H1 (cell line): ENCODE measurements around the gene UNC79. TPM values are rescaled to one million over a fixed set of nuclear protein-coding genes. Genes with fewer than 3 reads are reported as not detected.

ENCODE experiments used
- CTCF ChIA-PET: fragments of 300-600 bp; sonication (Branson Sonifier 250); formaldehyde crosslinking; loops from one replicate; lab custom pipeline; 2021; ENCODE audit not compliant: partially characterized antibody; lab: Charles Lee
- POLR2A ChIA-PET: fragments of 300-600 bp; sonication (Branson Sonifier 250); formaldehyde crosslinking; loops from one replicate; lab custom pipeline; 2021; ENCODE audit warnings: inconsistent platforms; ENCODE audit not compliant: partially characterized antibody; lab: Charles Lee
- DNase-seq, 2 experiments: peaks; one replicate each; pipeline versions ENCODE4 v3.0.0 to v3.0.0-alpha.2; 2010 to 2022; ENCODE audit warnings: low spot score in 2 of 2, low read depth in 1 of 2, mixed read lengths in 1 of 2
- FAIRE-seq: peaks from 2 replicates; lab custom pipeline; 2011; peaks lifted over from hg19 to GRCh38; lab: Jason Lieb, UNC
- H2AFZ ChIP-seq: 2 replicates; pipeline ENCODE4 v1.8.1; 2012; ENCODE audit warnings: low read length, inconsistent platforms
- H2AK5ac ChIP-seq: 2 replicates; pipeline ENCODE4 v1.6.1; 2013; ENCODE audit warnings: low read depth, low read length
- H2BK120ac ChIP-seq: replicated peaks from 2 replicates; pipeline ENCODE3; 2013; ENCODE audit warnings: low read depth, low read length, inconsistent platforms
- H2BK12ac ChIP-seq: 2 replicates; pipeline ENCODE4 v1.6.1; 2013; ENCODE audit warnings: low read depth, low read length
- H2BK15ac ChIP-seq: 2 replicates; pipeline ENCODE4 v1.6.1; 2013; ENCODE audit warnings: low read length
- H2BK20ac ChIP-seq: 2 replicates; pipeline ENCODE4 v1.6.1; 2013; ENCODE audit warnings: low read length
- H2BK5ac ChIP-seq: 2 replicates; pipeline ENCODE4 v1.6.1; 2013; ENCODE audit warnings: low read depth, low read length
- H3K14ac ChIP-seq: 2 replicates; pipeline ENCODE4 v1.6.1; 2013; ENCODE audit warnings: inconsistent platforms; ENCODE audit not compliant: insufficient read length
- H3K18ac ChIP-seq: 2 replicates; pipeline ENCODE4 v1.6.1; 2013; ENCODE audit warnings: low read length; ENCODE audit errors: extremely low read depth
- H3K23ac ChIP-seq: 2 replicates; pipeline ENCODE4 v1.6.1; 2013; ENCODE audit warnings: inconsistent platforms; ENCODE audit not compliant: insufficient read length
- H3K23me2 ChIP-seq: 2 replicates; pipeline ENCODE4 v1.6.1; 2013; ENCODE audit warnings: low read depth, low read length
- H3K27ac ChIP-seq: 2 replicates; pipeline ENCODE4 v1.6.1; 2011; ENCODE audit warnings: low read depth, low read length, inconsistent platforms
- H3K27me3 ChIP-seq, 4 experiments: replicated peaks in 1 of 4; 1 replicate in 1 of 4; 2 replicates in 3 of 4; pipeline versions ENCODE4 v1.6.1 to v1.8.1; 2011 to 2013; ENCODE audit warnings: low read length in 3 of 4, mild to moderate bottlenecking in 3 of 4, inconsistent platforms in 2 of 4, mixed read lengths in 2 of 4, moderate library complexity in 1 of 4; ENCODE audit not compliant: control insufficient read depth in 3 of 4, insufficient read depth in 3 of 4; ENCODE audit errors: extremely low read depth in 1 of 4
- H3K36me3 ChIP-seq, 4 experiments: 2 replicates each; pipeline versions ENCODE4 v1.6.1 to v1.8.1; 2011 to 2013; ENCODE audit warnings: mild to moderate bottlenecking in 4 of 4, low read length in 3 of 4, moderate library complexity in 2 of 4, control low read depth in 1 of 4, inconsistent platforms in 1 of 4; ENCODE audit not compliant: insufficient read depth in 4 of 4, control insufficient read depth in 2 of 4
- H3K4ac ChIP-seq: replicated peaks from 2 replicates; pipeline ENCODE3; 2013; ENCODE audit warnings: low read length, low read depth, mixed read lengths, inconsistent platforms; ENCODE audit not compliant: insufficient read length
- H3K4me1 ChIP-seq, 4 experiments: replicated peaks in 1 of 4; 1 replicate in 1 of 4; 2 replicates in 3 of 4; pipeline versions ENCODE4 v1.6.1 to v1.8.1; 2011 to 2013; ENCODE audit warnings: low read length in 3 of 4, inconsistent platforms in 2 of 4, mixed read lengths in 1 of 4; ENCODE audit not compliant: insufficient read depth in 4 of 4, control insufficient read depth in 3 of 4
- H3K4me2 ChIP-seq, 2 experiments: 2 replicates each; pipeline versions ENCODE4 v1.6.1 to v1.8.1; 2011 to 2013; ENCODE audit warnings: low read depth in 2 of 2, low read length in 2 of 2, control low read depth in 1 of 2, inconsistent platforms in 1 of 2, mild to moderate bottlenecking in 1 of 2; ENCODE audit not compliant: insufficient read depth in 1 of 2
- H3K4me3 ChIP-seq, 4 experiments: fragments of 200-600, 300-600 bp in 1 of 4; sonication (generic), shearing (Covaris generic), sonication (Bioruptor Twin) in 1 of 4; 2 replicates each; pipeline versions ENCODE4 v1.5.1 to v1.8.1; 2011 to 2016; ENCODE audit warnings: low read length in 4 of 4, low read depth in 3 of 4, control low read depth in 2 of 4, inconsistent platforms in 2 of 4, mild to moderate bottlenecking in 2 of 4, mixed read lengths in 1 of 4, moderate library complexity in 1 of 4; ENCODE audit not compliant: insufficient read depth in 2 of 4; ENCODE audit errors: extremely low read depth in 1 of 4
- H3K56ac ChIP-seq: replicated peaks from 2 replicates; pipeline ENCODE3; 2013; ENCODE audit warnings: low read depth, mild to moderate bottlenecking, mixed read lengths, low read length, inconsistent platforms; ENCODE audit not compliant: insufficient read length
- H3K79me1 ChIP-seq: 2 replicates; pipeline ENCODE4 v1.6.1; 2013; ENCODE audit warnings: low read depth, low read length, control low read depth
- H3K79me2 ChIP-seq, 2 experiments: 2 replicates each; pipeline versions ENCODE4 v1.6.1 to v1.8.1; 2012 to 2013; ENCODE audit warnings: low read length in 2 of 2, mild to moderate bottlenecking in 2 of 2, inconsistent platforms in 1 of 2; ENCODE audit not compliant: insufficient read depth in 2 of 2, control insufficient read depth in 1 of 2
- H3K9ac ChIP-seq, 4 experiments: replicated peaks in 1 of 4; 1 replicate in 1 of 4; 2 replicates in 3 of 4; pipeline versions ENCODE4 v1.6.1 to v1.8.1; 2011 to 2013; ENCODE audit warnings: low read depth in 3 of 4, low read length in 3 of 4, control low read depth in 2 of 4, mild to moderate bottlenecking in 2 of 4, moderate library complexity in 2 of 4, inconsistent platforms in 1 of 4; ENCODE audit errors: extremely low read depth in 1 of 4
- H3K9me3 ChIP-seq, 2 experiments: 2 replicates each; pipeline versions ENCODE4 v1.6.1 to v1.8.1; 2012 to 2013; ENCODE audit warnings: mild to moderate bottlenecking in 2 of 2, moderate library complexity in 2 of 2, control low read depth in 1 of 2, inconsistent platforms in 1 of 2, low read depth in 1 of 2, low read length in 1 of 2, mixed read lengths in 1 of 2; ENCODE audit not compliant: insufficient read depth in 2 of 2
- H4K20me1 ChIP-seq, 2 experiments: replicated peaks in 1 of 2; 2 replicates each; pipeline versions ENCODE3 to v1.8.1; 2011 to 2013; ENCODE audit warnings: inconsistent platforms in 2 of 2, low read length in 2 of 2, mild to moderate bottlenecking in 1 of 2; ENCODE audit not compliant: insufficient read depth in 2 of 2, control insufficient read depth in 1 of 2
- H4K5ac ChIP-seq: 2 replicates; pipeline ENCODE4 v1.6.1; 2013; ENCODE audit warnings: low read length, low read depth, mixed read lengths, inconsistent platforms; ENCODE audit not compliant: insufficient read length
- H4K8ac ChIP-seq: 2 replicates; pipeline ENCODE4 v1.8.0; 2013; ENCODE audit warnings: mild to moderate bottlenecking, moderate library complexity, low read length, inconsistent platforms; ENCODE audit not compliant: insufficient read depth; ENCODE audit errors: extremely low read depth
- H4K91ac ChIP-seq: replicated peaks from 2 replicates; pipeline ENCODE3; 2013; ENCODE audit warnings: low read length, mixed read lengths, inconsistent platforms; ENCODE audit not compliant: insufficient read length
- ASH2L ChIP-seq: fragments of 200-600, 300-600 bp; sonication (generic); IDR thresholded peaks from one replicate; pipeline ENCODE4 v1.7.1; 2017; ENCODE audit warnings: low read length
- BACH1 ChIP-seq: IDR thresholded peaks from 2 replicates; pipeline ENCODE4 v1.6.1; 2012; ENCODE audit warnings: low read length, improper control_type of control experiment
- CBX5 ChIP-seq: fragments of 300-800, 300-1000 bp; sonication (generic); IDR thresholded peaks from 2 replicates; pipeline ENCODE4 v1.7.1; 2016; ENCODE audit warnings: antibody characterized with exemption, low read length, low read depth
- EGR1 ChIP-seq: IDR thresholded peaks from 2 replicates; pipeline ENCODE4 v1.6.1; 2011; ENCODE audit warnings: low read depth, low read length, borderline replicate concordance
- EP300 ChIP-seq, 2 experiments: IDR thresholded peaks; 1 replicate in 1 of 2; 2 replicates in 1 of 2; pipeline ENCODE4 v1.6.1; 2011 to 2012; ENCODE audit warnings: low read depth in 2 of 2, low read length in 2 of 2, mild to moderate bottlenecking in 2 of 2, borderline replicate concordance in 1 of 2, inconsistent platforms in 1 of 2, moderate library complexity in 1 of 2
- KDM1A ChIP-seq: fragments of 200-600, 300-600 bp; sonication (generic); IDR thresholded peaks from 2 replicates; pipeline ENCODE4 v1.7.1; 2016; ENCODE audit warnings: mild to moderate bottlenecking, low read length, borderline replicate concordance
- KDM5A ChIP-seq: fragments of 200-600 bp; IDR thresholded peaks from 2 replicates; pipeline ENCODE4 v1.7.1; 2012; ENCODE audit warnings: mild to moderate bottlenecking, low read length, inconsistent platforms, mixed read lengths
- NRF1 ChIP-seq: IDR thresholded peaks from 2 replicates; pipeline ENCODE4 v1.6.1; 2011; ENCODE audit warnings: mild to moderate bottlenecking, low read depth, low read length, improper control_type of control experiment
- POLR2A ChIP-seq, 2 experiments: IDR thresholded peaks; 1 replicate in 1 of 2; 2 replicates in 1 of 2; pipeline ENCODE4 v1.6.1; 2011; ENCODE audit warnings: low read depth in 2 of 2, low read length in 2 of 2, mild to moderate bottlenecking in 2 of 2; ENCODE audit errors: control extremely low read depth in 1 of 2
- SIN3A ChIP-seq, 2 experiments: IDR thresholded peaks in 1 of 2; conservative IDR thresholded peaks in 1 of 2; 2 replicates each; pipeline ENCODE4 v1.6.1; 2011 to 2012; ENCODE audit warnings: low read length in 2 of 2, improper control_type of control experiment in 1 of 2, low read depth in 1 of 2, mild to moderate bottlenecking in 1 of 2
- SIRT6 ChIP-seq: IDR thresholded peaks from one replicate; pipeline ENCODE4 v1.7.1; 2012; ENCODE audit warnings: low read length, inconsistent platforms
- SP2 ChIP-seq: IDR thresholded peaks from 2 replicates; pipeline ENCODE4 v1.6.1; 2012; ENCODE audit warnings: mild to moderate bottlenecking, low read length, inconsistent platforms
- SRF ChIP-seq: IDR thresholded peaks from 2 replicates; pipeline ENCODE4 v1.6.1; 2011; ENCODE audit warnings: mild to moderate bottlenecking, low read depth, low read length, moderate library complexity
- TAF7 ChIP-seq: optimal IDR thresholded peaks from 2 replicates; pipeline ENCODE3; 2011; ENCODE audit warnings: low read depth, mild to moderate bottlenecking, inconsistent platforms, low read length, moderate library complexity, borderline replicate concordance
- TBP ChIP-seq: IDR thresholded peaks from 2 replicates; pipeline ENCODE4 v1.6.1; 2011; ENCODE audit warnings: low read depth, low read length, improper control_type of control experiment
- TEAD4 ChIP-seq: IDR thresholded peaks from 2 replicates; pipeline ENCODE4 v1.6.1; 2012; ENCODE audit warnings: low read depth, low read length, inconsistent platforms, mixed read lengths
- WGBS, 2 experiments: shearing (Covaris generic) in 1 of 2; methylation state at CpG; one replicate each; pipeline versions ENCODE4 v1.1.6 to v1.1.7; 2013 to 2015; ENCODE audit warnings: low lambda C conversion rate in 2 of 2, mixed read lengths in 2 of 2, inconsistent platforms in 1 of 2, low coverage in 1 of 2, missing lambda C conversion rate in 1 of 2; ENCODE audit not compliant: insufficient replicate concordance in 2 of 2, insufficient coverage in 1 of 2, insufficient read length in 1 of 2; ENCODE audit errors: extremely low coverage in 1 of 2, missing lambda C conversion rate in 1 of 2; 5-methylcytosine and 5-hydroxymethylcytosine counted together
- polyA plus RNA-seq, 7 experiments: library from polyadenylated mRNA; depleted of rRNA in 3 of 7; stranded (reverse) in 5 of 7; unstranded in 2 of 7; fragments of >200 nt in 5 of 7; fragments of 200-250 nt in 2 of 7; gene quantifications; 1 replicate in 5 of 7; 2 replicates in 1 of 7; 4 replicates in 1 of 7; pipeline versions ENCODE4 v1.2.1 to v1.2.3, GENCODE V29; 2011 to 2013; ENCODE audit warnings: missing spikeins in 2 of 7, mixed read lengths in 2 of 7
- total RNA-seq: library from RNA; stranded (reverse); fragmentation: NEBNext Ultra II Directional; extraction: Animal tissue kit (Norgen Biotek cat#: 25700); gene quantifications from 2 replicates; pipeline ENCODE4 v1.2.1, GENCODE V29; 2021

UNC79 gene
- total and polyA plus RNA-seq, 2 of the 8 experiments (the other 6 are each of a cell fraction or from before 2014, with no cell fraction given): 1.8 to 2.3 TPM

- no peak overlapping the region for H3K27ac ChIP-seq
Observed at GRCh38 chr14:93737634-93738033, 306.9 kb downstream of the UNC79 start.

More at GRCh38 chr14:93737634-93738033, 306.9 kb downstream of the UNC79 start:
- no peak overlapping the region for H3K14ac ChIP-seq
- TF ChIP-seq EP300 (IDR thresholded peaks at IDR 0.05; ENCODE audit: borderline replicate concordance in 1 of 2, low read depth in 2 of 2, low read length in 2 of 2) (no peak), TEAD4 (no peak), TBP (no peak), NRF1 (no peak), SRF (no peak), SIRT6 (no peak), POLR2A (IDR thresholded peaks at IDR 0.05; ENCODE audit: control extremely low read depth in 1 of 2, low read depth in 2 of 2, low read length in 2 of 2) (no peak), BACH1 (no peak), ASH2L (no peak), CBX5 (no peak), KDM5A (no peak), KDM1A (no peak), SIN3A (conservative IDR thresholded peaks at IDR 0.05 in 1 of 2, IDR thresholded peaks at IDR 0.05 in 1 of 2; ENCODE audit: low read depth in 1 of 2, low read length in 2 of 2) (no peak), TAF7 (no peak), SP2 (no peak), EGR1 (no peak)
- no peak overlapping the region for H2BK15ac ChIP-seq
- H2BK120ac ChIP-seq: no peak overlapping the region
- H2BK5ac ChIP-seq: no peak overlapping the region
- no peak overlapping the region for H3K4me3 ChIP-seq
- H3K9ac ChIP-seq: no peak overlapping the region
- no peaks in the 10 kb centered on the region for H3K79me2 ChIP-seq
- H3K4ac ChIP-seq: no peak overlapping the region
- 96% methylated on average over 9 of the region's 11 CpGs; no CpG with 5 or more reads in 1 of the 2 experiments for WGBS, 2 experiments
- no peak overlapping the region for H3K23ac ChIP-seq
- CTCF ChIA-PET: interaction anchor here (0.7 to 1.6 kb wide), 7 partner anchors 14 to 167 kb away, joined by 3 to 5 read pairs (median 3); no protein-coding TSS in a partner anchor
- no peak overlapping the region for H2AFZ ChIP-seq
- H4K91ac ChIP-seq: no peak overlapping the region
- no peak overlapping the region for H2BK20ac ChIP-seq
- H3K23me2 ChIP-seq: no peaks in the 10 kb centered on the region
- no peak overlapping the region for H4K5ac ChIP-seq
- H3K4me1 ChIP-seq: peaks cover 0 to 6% (median under 1%) of the 10 kb centered on the region in 4 experiments; a peak in 1 of 7 replicates
- no peak overlapping the region for H3K56ac ChIP-seq
- DNase-seq (no peak), FAIRE-seq (no peak)
- no peak overlapping the region for H2AK5ac ChIP-seq
- H4K20me1 ChIP-seq: no peaks in the 10 kb centered on the region
- no peak overlapping the region for H4K8ac ChIP-seq
- no peak overlapping the region for H2BK12ac ChIP-seq
- no peaks in the 10 kb centered on the region for H3K27me3 ChIP-seq
- no peaks in the 10 kb centered on the region for H3K36me3 ChIP-seq
- H3K4me2 ChIP-seq: no peak overlapping the region
- H3K79me1 ChIP-seq: no peaks in the 10 kb centered on the region
- POLR2A ChIA-PET: no interaction called here
- no peaks in the 10 kb centered on the region for H3K9me3 ChIP-seq
- H3K18ac ChIP-seq: no peak overlapping the region
